Measurements from ENCODE around the gene SLC9C2.
"Not testable (repeated sequence)": the region's sequence is repeated elsewhere in the genome, so short reads cannot be mapped to it uniquely, and the experiment has no call there.

- TF ChIP-seq, protein P1, sequence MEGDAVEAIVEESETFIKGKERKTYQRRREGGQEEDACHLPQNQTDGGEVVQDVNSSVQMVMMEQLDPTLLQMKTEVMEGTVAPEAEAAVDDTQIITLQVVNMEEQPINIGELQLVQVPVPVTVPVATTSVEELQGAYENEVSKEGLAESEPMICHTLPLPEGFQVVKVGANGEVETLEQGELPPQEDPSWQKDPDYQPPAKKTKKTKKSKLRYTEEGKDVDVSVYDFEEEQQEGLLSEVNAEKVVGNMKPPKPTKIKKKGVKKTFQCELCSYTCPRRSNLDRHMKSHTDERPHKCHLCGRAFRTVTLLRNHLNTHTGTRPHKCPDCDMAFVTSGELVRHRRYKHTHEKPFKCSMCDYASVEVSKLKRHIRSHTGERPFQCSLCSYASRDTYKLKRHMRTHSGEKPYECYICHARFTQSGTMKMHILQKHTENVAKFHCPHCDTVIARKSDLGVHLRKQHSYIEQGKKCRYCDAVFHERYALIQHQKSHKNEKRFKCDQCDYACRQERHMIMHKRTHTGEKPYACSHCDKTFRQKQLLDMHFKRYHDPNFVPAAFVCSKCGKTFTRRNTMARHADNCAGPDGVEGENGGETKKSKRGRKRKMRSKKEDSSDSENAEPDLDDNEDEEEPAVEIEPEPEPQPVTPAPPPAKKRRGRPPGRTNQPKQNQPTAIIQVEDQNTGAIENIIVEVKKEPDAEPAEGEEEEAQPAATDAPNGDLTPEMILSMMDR (IDR thresholded peaks at IDR 0.05) = not testable (repeated sequence)
- TF ChIP-seq POLR2A (IDR thresholded peaks at IDR 0.05) = not testable (repeated sequence)
Observed at GRCh38 chr1:173514503-173514902, 88.4 kb downstream of the SLC9C2 start.

Data from Peyer's patch (tissue), 4 donors.